HG03342 (cell line): ENCODE measurements around the gene MAPKBP1.

Experiments
- ATAC-seq: cut with Tn5 transposase; IDR thresholded peaks from one replicate; pipeline ENCODE4 v1.9.1; 2021; ENCODE audit warnings: mild to moderate bottlenecking, moderate library complexity; ENCODE audit not compliant: unreplicated experiment

Gene MAPKBP1

DNA sequence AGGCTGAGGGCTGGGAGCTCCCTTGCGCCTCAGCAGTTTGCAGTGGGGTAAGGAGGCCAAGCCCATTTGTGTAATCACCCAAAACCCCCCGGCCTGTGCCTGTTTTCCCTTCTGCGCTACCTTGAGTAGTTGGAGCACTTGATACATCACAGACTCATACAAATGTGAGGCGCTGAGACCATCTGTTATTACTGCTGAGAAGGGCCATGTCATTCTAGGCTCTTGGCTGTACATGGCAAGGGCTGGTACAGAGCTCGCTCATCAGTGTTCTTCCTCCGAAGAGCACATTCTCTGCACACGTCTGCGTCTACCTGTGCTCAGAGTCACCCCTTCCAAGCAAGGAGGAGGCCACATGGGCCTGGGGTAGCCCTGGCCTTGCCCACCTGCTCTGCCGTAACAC is 73.7 kb downstream of the MAPKBP1 start:
- no peak for ATAC-seq

DNA sequence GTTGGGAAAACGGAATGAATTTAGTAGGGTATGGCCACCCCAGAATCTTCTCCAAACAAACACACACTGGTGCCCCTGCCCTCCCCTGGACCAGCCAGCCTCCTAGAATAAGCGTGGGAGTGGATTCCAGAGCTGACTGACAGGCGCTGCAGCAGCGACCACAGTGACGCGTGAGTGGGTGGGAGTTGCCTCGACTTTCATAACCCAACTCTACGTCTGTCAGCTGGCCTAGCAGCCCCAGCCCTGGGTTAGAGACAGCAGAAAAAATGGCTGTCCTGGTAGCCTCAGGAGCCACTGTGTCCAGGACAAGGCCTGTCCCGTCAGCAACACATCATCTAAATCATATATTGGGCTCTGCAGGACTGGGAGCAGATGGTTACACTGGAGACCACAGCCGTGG is 74.3 kb downstream of the MAPKBP1 start:
- ATAC-seq: no peak

DNA sequence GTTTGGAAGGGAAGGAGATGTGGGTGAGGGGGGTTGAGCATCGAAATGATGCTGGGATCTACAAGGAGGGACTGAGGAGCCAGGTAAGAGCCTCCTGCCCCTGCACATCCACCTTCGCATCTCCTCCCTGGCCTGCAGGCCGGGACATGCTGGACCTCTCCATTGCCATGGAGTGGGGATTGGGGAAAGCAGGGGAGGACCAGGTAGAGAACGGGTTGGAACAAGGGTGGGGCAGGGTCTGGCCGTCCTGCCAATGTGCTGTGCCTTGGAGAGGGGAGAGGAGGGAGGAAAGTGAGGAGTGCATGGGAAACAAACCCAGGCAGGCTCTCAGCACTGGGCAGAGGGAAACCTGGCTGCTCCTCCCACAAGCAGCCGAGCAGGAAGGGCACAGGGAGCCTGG is 74.9 kb downstream of the MAPKBP1 start:
- no peak for ATAC-seq

DNA sequence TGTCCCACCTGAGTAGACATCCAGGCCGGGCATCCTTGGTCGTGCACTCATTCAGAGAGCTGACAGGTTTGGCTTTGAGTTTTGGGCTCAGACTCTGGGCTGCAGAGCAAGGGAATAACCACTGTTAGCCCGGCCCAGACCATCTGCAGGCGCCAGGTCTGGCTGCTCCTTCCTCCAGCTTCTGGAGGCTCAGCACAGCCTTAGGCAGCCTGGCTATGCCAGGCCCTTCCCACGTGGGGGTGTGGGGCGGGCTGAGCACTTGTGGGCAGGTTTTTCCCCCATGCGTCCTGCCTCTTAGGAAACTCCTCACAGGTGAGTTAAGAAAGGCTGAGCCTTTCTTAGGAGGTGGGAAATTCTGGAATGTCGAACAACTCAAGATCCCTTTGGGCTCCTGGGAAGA is 75.6 kb downstream of the MAPKBP1 start:
- no peak for ATAC-seq

DNA sequence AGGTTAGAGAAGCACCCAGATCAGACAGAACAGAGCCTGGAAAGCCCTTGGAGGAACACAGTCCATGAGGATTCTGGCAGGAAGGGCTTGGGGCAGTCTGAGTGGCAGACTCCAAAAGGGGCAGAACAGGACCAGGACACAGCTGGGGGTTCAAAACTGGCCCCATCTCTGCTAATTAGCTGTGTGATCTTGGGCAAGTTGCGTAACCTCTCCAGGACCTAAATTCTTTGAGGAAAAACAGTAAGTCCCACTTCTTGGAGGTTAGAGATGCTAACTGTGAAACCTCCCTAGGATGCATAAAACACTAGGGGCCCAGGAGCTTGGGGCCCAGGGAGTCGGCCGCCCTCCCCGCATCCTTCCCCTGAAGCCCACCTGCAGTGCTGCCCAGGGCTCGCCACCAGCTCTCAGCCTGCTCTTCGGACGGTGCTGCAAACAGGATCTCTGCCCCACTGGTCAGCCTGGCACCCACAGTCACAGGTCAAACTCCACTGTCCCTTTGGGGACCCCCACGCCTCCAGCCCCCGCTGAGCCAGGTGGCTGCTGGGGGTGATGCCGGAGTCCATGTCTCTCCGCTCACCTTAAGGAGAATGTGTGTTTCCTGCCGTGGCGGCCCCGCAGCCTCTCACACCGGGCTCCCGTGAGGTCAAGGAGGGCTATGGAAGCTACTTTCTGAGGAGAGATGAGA is 76.3 kb downstream of the MAPKBP1 start:
- no peak for ATAC-seq

DNA sequence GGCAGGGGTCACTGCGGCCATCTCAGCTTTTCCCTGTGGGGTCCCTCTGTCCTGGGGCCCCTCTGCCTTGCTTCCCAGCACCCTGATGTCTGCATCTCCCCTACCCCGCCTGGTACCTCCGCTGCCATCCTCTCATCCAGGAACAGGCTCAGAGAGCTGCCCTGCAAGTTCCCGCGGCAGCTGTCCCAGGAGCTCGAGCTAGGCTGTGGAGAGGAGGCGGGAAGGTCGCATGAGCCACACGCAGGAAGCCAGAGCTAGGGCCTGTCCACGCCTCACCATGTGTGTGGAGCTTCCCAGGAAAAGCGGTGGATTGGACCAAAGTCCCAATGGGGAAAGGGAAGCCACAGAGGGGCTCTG is 76.9 kb downstream of the MAPKBP1 start:
- no peak for ATAC-seq

DNA sequence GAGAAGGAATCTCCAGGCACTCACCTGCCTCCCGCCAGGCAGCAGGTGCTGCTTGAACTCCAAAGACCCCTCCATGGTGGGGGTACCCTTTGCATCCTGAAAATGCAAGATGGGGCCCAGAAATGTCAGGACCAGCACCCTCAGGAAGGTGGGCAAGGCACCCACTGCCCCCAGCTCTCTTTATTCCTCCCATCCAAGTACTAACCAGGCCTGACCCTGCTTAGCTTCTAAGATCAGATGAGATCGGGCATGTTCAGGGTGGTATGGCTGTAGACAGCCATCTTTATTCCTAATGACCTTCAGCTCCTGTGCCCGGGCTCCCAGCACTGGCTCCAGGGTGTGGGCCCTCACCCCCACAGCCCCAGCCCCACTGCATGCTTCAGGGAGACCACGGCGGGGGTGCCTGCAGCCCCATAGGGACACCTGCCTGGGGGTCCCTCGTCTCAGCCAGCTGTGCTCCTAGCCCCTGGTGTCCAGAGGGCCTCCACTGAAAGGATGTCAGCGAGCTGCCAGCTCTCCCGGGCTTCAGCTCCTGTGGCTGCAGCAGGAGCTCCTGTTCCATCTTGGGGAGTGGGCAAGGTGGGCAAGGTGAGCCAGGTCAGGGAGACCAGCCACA is 77.6 kb downstream of the MAPKBP1 start:
- ATAC-seq: no peak

DNA sequence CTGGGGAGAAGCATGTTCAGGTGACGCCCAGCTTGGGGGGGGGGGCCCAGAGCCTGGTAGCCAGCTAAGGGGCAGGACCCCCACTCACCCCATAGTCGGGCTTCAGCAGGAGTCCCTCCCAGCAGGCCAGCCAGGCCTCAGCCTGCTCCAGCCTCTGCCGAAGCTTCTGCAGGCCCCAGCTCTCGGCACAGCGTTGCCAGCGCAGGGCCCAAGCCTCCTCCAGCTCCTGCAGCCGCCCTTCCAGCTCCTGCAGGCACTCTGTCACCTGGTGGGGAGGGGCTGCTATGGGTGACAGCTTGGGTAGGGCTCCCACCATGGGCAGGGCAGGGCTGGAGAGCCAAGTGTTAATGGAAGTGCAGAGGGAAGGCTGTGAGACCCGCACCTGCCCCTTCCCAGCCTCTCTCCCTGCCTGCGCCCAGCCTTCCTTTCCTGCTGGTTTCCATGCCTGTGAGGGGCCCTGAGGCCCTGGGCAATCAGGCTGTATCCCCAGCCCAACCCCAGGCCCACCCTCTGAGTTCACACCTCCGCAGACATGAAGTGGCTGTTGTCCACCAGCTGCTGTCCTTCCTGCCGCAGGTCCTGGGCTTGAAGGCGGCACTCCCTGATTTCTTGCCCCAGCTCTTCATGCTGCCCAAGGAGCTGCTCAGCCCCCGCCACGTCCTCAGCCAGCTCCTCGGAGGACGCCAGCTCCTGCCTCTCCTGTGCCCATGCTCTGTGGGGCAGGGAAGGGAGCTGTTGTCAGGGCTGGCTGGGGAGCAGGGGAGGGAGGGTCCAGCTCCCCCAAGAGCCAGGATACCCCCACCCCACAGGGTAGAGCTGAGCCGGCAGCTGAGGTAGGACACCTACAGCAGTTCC is 78.7 kb downstream of the MAPKBP1 start:
- ATAC-seq: no peak

DNA sequence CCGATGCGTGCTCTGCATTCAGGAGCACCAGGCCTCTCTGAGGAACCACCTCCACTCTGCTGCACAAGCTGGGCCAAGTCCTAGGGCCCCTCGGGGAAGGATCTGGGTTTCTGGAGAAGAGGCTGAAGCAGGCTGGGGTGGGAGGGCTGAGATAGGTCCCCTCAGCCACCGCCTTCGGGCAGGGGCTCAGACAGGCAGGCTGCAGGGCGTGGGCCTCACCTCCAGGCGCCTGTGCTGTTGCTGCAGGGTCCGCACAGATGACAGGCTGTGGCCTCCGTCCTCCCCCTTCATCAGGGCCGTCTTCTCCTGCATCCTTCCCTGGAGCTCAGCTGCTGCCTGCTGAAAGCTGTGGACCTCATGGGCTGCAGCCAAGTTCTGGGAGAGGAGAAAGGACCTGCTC is 79.5 kb downstream of the MAPKBP1 start:
- no peak for ATAC-seq

DNA sequence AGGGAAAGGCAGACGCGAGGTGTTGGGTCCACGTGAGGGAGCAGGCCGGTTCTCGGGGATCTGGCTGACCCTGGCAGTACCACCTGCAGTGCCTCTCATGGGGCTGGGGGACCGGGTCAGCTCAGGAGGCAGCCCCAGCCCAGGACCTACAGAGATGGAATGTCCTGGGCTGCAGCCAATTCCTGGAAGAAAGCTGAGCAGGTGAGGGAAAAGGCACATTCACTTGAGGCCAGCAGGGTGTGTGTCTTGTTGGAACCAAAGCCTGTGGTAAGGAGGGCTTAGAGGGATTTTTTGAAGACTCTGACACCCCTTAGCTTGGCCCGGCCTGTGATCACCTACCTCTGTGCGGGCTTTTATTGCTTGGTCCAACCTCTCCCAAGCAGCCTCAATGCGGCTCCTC is 80.2 kb downstream of the MAPKBP1 start:
- no peak for ATAC-seq

DNA sequence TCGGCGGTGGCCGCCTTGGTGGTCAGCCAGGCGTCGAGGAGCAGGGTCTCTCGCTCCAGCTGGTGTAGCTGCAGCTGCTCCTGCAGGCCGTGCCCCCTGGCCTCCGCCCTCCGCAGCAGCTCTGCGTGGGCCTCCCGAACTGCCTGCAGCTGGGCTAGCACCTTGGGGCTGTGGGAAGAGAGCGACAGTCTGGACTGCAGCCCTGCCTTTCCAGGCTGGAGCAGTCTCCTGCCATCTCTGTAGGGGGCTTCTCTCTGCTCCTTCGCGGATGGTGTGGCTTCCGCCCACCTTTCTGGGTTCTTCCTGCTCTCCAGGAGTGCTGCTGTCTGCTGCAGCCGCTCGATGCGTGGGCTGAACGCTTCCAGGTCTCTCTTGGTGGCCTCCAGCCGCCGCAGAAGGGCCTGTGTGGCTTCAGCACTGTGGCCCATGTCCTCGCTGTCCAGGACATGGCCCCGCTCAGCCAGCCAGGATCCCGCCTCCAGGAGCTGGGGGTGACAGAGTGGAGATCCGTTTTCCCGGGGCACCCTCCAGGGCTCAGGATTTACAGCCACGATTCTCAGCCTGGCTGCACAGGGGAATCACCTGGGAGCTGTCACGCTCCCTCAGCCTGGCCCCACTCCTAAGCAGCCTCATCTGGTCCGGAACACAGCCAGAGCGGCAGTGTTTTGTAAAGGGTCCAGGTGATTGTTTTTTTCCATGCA is 81.1 kb downstream of the MAPKBP1 start:
- ATAC-seq: no peak

DNA sequence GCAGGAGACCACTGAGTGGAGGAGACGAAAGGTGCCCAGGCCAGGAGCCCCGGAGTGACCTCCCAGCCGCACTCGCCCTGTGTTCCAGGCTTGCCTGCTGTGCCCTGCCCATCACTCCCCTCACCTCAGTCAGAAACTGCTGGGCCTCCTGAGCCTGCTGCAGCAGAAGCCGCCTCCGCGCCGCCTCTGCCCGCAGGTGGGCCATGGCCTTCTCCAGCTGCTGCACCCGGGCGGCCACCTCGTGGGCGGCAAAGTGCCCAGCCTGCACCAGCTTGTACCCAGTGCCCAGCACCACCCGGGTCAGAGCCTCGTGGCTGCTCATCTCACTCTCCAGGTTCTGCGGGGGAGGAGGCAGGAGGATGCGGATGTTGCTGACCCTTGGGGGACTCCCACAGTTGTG is 82.0 kb downstream of the MAPKBP1 start:
- no peak for ATAC-seq

DNA sequence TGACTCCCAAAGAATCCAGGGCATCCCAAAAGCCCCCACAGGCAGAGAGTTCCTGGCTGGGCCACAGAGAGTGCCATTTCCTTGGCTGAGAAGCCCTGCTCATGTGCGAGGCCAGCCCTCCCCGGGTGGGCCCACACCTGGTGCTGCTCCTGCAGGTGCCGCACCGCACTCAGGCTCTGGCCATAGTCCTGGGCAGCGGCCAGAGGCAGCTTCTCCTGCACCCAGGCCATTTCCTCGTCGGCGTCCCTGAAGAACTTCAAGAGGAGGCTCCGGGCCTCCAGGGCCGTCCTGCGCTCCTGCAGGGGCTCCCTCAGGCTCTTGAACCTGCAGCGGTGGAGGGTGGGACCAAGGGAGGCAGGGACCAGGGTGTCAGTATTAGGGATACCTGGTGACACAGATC is 82.4 kb downstream of the MAPKBP1 start:
- ATAC-seq: no peak

DNA sequence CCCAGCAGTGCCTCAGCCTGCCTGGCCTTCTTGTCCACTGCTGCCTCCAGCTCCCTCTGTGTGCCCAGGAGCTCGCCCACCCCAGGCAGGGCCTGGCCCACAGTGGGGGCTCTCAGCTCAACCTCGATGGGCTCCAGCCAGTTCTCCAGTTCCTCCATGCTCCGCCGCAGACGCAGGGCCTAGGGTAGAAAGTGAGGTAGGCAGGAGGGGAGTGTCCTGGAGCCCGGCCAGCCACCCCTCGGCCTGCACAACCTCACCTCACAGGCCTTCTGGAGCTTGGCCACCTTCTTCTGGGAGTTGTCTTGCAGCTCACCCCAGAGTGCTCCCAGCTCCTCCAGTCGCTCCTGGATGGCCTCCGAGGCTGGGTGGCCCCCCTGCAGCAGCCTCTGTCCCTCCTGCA is 83.0 kb downstream of the MAPKBP1 start:
- no peak for ATAC-seq

DNA sequence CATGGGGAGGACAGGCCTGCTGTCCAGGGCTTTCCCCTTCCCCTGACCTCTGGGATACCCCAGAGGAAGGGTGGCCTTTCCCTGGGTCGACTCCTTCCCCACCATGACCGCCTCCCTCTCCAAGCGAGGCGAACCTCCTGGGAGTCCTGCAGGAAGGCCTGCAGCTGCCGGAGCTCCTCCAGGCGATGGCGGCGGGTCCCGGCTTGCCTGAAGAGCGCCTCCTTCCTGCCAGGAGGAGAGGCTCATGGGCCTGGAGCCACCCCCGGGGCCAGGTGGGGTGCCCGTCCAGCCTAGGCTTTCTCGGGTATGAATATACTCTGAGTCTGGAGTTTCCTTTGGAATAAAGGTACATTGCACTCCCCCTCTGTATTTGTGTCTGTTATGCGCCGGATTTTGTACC is 84.5 kb downstream of the MAPKBP1 start:
- ATAC-seq: no peak

DNA sequence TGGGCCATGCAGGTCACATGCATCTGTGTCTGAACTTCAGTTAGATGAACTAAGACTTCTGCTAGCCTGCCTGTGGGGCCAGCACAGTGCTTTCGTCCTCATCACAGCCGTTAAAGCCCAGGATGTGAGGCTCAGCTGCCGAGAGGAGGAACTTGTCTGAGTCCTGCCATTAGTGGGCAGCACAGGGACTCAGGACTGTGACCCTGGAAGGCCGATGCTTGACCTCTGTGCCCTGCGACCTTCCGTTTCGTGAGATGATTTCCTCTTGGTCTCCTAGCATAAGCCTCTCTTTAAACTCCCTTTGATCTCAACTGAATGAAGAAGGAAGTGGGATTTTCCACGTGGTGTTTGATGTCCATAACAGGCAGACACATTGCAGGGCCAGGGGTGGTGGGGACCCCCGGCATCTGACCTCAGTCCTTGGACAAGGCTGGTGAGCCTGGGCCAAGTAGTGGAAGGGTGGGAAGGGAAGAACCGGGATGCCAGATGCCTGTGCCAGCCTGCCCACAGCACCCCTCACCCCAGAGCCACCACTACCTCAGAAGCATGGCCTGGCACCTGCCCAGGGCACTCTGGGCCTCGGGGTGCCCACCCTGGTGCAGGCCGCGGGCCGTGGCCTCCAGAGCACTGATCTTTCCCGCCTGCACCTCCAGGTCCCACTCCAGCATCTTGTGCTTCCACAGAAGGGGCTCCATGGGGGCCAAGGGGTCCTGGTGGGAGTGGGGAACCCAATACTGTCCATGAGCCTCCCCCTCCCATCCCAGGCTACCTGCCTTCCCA is 86.0 kb downstream of the MAPKBP1 start:
- no peak for ATAC-seq

DNA sequence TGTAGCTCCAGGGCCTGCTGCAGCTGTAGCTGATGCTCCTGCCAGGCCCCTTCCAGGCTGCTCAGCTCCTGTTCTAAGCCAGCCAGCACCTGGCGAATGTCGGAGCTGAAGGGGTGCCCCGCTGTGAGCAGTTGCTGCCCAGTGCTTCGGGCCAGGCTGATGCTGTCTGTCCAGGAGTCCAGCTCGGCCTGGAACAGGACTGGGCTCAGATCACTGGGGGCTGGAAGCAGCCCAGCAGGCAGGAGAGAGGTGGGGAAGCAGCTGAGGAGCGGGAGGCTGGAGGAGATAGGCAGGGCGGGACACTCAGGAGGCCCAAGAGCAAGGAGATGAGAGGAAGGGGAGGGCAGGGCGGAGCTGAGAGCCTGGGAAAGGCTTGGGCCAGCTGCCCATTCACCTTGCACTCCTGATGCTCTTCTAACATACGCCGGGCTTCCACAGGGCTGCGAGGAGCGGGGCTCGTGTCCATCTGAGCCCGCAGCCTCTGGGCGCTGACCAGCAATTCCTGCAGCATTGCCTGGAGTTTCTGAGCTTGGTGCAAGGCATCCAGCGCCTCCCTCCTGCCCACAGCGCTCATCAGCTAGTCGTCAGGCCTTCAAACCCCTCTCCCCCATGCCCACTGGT is 87.6 kb downstream of the MAPKBP1 start:
- ATAC-seq: no peak

DNA sequence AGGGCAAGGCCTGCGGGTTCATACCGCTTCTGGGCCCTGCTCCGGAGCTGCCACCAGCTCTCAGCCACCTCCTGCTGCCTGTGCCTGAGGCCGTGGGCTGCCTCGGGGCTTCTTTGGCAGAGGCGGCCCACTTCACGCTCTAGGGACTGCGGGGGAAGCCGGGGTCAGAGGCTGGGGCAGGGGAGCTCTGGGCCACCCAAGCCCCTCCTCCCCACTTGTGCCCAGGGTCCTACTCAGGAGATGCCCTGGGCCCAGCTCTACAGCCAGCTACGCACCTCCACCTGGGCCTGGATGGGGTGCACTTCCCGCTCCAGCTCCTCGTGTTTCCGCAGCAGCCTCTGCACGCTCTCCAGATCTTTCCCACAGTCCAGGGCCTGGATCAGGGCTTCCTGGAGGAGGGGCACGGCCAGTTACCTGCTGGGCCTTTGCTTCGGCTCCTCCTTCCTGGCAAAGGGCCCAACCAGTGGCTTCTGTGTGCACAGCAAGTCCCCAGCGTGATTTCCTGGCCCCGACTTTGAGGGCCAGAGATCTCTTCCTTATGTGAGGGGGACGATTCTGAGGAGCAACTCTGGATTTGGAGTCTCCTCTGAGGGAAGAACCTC is 88.3 kb downstream of the MAPKBP1 start:
- ATAC-seq: no peak

DNA sequence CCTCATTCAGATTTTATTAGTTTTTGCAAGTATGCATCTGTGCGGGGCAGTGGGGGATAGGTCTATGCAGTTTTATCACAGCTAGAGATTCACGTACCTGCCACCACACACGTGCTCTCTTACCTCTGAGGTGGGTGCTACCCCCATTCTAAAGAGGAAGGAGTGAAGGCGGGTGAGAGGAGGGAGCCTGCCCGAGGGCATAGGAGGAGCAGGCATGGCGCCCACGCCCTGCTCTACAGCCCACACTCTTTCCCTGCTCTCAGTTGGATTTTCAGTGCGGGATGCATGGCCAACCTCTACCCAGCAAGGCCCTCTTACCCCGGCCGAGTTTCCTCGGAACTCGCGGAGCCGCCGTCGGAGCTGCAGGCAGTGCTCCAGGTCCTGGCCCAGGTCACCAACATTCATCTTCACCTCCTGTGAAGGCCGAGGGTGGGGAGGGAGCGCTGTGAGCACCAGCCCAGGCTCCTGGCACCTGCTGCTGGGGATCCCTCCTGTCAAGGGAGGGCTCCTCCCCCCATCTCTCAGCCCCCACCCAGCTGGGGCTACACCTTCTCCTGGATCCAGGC is 91.3 kb downstream of the MAPKBP1 start:
- ATAC-seq: no peak

DNA sequence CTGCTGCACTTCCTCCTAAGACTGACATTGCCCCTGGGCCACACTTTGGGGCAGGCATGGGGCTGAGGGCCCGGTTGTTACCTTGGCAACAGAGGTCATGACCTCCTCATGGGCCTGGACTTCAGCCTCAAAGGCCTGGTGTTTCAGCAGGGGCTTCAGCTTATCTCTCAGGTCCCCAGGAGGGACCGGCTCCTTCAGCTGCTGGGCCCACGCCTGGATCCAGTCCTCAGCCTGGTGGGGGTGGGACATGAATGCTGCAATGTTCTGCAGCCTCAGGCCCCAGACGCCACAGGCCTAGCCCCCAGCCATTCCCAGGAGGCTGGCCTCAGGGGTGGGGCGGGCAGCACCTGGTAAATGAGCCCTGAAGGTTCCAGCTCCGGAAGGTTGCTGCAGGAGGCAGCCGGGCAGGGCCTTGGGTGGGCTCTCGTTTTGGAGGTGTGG is 92.0 kb downstream of the MAPKBP1 start:
- ATAC-seq: no peak
